Cardiac septum (tissue), 1 donor: ENCODE measurements around the gene JMY. TPM values are rescaled to one million over a fixed set of nuclear protein-coding genes. Genes with fewer than 3 reads are reported as not detected.
A peak's percentile ranks its signal among the peaks of the same experiment; 100 is the strongest.

Experiments
- DNase-seq: peaks from one replicate; pipeline ENCODE4 v3.0.0-alpha.2; 2020; ENCODE audit warnings: low spot score
- intact Hi-C: fragments of 100-400 bp; cut with DNase I; formaldehyde crosslinking; loops from one replicate; pipeline ENCODE4 v1.14.0; 2022
- long read RNA-seq: library from polyadenylated mRNA; unstranded; transcript quantifications from one replicate; pipeline ENCODE4 v2.0.0, GENCODE V29; 2021
- total RNA-seq: library from RNA; stranded (reverse); fragmentation: NEBNext Ultra II Directional; extraction: Animal tissue kit (Norgen Biotek cat#: 25700); gene quantifications from one replicate; pipeline ENCODE4 v1.2.1, GENCODE V29; 2021
- donor health status: DM: no; HTN: no; CAD: no.

JMY gene
- total RNA-seq: 10.3 TPM
- long read RNA-seq, full-length matches to known transcripts: 1 of 34 reads
- long read RNA-seq, partial matches to known transcripts: 28 of 34 reads
- long read RNA-seq, other reads (novel, unspliced or antisense): 5 of 34 reads

- peak; percentile 94 for DNase-seq
- intact Hi-C loops: loop anchor here (5.0 kb wide), 2 partner anchors 227 to 277 kb away; partner anchors contain the start of gene HOMER1
These were observed at the start of gene JMY for GRCh38 chr5:79235634-79236361. JMY (plus strand) TSS chr5:79236131; CDS start chr5:79236651, 520 bp downstream.

- no peak for DNase-seq
- intact Hi-C loops: no loop called here
These were observed 49.5 kb upstream of the JMY start for GRCh38 chr5:79186455-79186854.

GRCh38 chr5:79189439-79190234, 46.3 kb upstream of the JMY start:
- intact Hi-C loops: no loop called here
- DNase-seq: no peak

- intact Hi-C loops: no loop called here
- no peak for DNase-seq
These were observed 45.7 kb upstream of the JMY start for GRCh38 chr5:79190235-79190529.

GRCh38 chr5:79191457-79191856, 44.5 kb upstream of the JMY start:
- no peak for DNase-seq
- intact Hi-C loops: no loop called here

GRCh38 chr5:79193643-79194042, 42.3 kb upstream of the JMY start:
- intact Hi-C loops: no loop called here
- no peak for DNase-seq

GRCh38 chr5:79200573-79201183, 35.3 kb upstream of the JMY start:
- no peak for DNase-seq
- intact Hi-C loops: no loop called here

GRCh38 chr5:79201206-79201605, 34.7 kb upstream of the JMY start:
- no peak for DNase-seq
- intact Hi-C loops: no loop called here

GRCh38 chr5:79202076-79202475, 33.9 kb upstream of the JMY start:
- intact Hi-C loops: no loop called here
- DNase-seq: no peak

- intact Hi-C loops: no loop called here
- DNase-seq: no peak
These were observed 30.0 kb upstream of the JMY start for GRCh38 chr5:79205965-79206364.

- intact Hi-C loops: no loop called here
- no peak for DNase-seq
These were observed 29.4 kb upstream of the JMY start for GRCh38 chr5:79206541-79206940.

- intact Hi-C loops: no loop called here
- no peak for DNase-seq
These were observed 26.4 kb upstream of the JMY start for GRCh38 chr5:79209505-79209904.

- no peak for DNase-seq
- intact Hi-C loops: no loop called here
These were observed 11.5 kb upstream of the JMY start for GRCh38 chr5:79224286-79224984.

- DNase-seq: no peak
- intact Hi-C loops: no loop called here
These were observed 10.9 kb upstream of the JMY start for GRCh38 chr5:79225026-79225425.

GRCh38 chr5:79225441-79225840, 10.5 kb upstream of the JMY start:
- DNase-seq: no peak

GRCh38 chr5:79227484-79228025, 8.4 kb upstream of the JMY start:
- intact Hi-C loops: no loop called here
- DNase-seq: no peak

More at GRCh38 chr5:79225441-79225840, 10.5 kb upstream of the JMY start:
- intact Hi-C loops: no loop called here

- DNase-seq: no peak
- intact Hi-C loops: no loop called here
These were observed 6.4 kb upstream of the JMY start for GRCh38 chr5:79229357-79230174.

GRCh38 chr5:79235261-79235633, 684 bp upstream of the JMY start:
- no peak for DNase-seq
- intact Hi-C loops: loop anchor here (5.0 kb wide), 2 partner anchors 227 to 277 kb away; partner anchors contain the start of gene HOMER1
